H9 (cell line): ENCODE data around the gene FBXO21. TPM values are rescaled to one million over a fixed set of nuclear protein-coding genes. Genes with fewer than 3 reads are reported as not detected.
A peak's percentile ranks its signal among the peaks of the same experiment; 100 is the strongest.

Experiments
- DNase-seq: peaks from one replicate; pipeline ENCODE4 v3.0.0-alpha.2; 2017
- H2AFZ ChIP-seq: one replicate; pipeline ENCODE4 v1.6.1; 2013; ENCODE audit warnings: mild to moderate bottlenecking, low read length, control low read depth, moderate library complexity
- H2AK5ac ChIP-seq: 2 replicates; pipeline ENCODE4 v1.6.1; 2013; ENCODE audit warnings: low read length, control low read depth, mixed read lengths; ENCODE audit not compliant: insufficient read length
- H2BK120ac ChIP-seq: one replicate; pipeline ENCODE4 v1.6.1; 2013; ENCODE audit warnings: low read depth, mild to moderate bottlenecking, low read length, control low read depth, inconsistent platforms; ENCODE audit not compliant: poor library complexity, severe bottlenecking
- H2BK12ac ChIP-seq: 2 replicates; pipeline ENCODE4 v1.6.1; 2013; ENCODE audit warnings: low read length, control low read depth, mixed read lengths, low read depth; ENCODE audit not compliant: insufficient read length
- H2BK15ac ChIP-seq: 2 replicates; pipeline ENCODE4 v1.6.1; 2013; ENCODE audit warnings: low read depth, low read length, control low read depth
- H2BK20ac ChIP-seq: one replicate; pipeline ENCODE4 v1.6.1; 2013; ENCODE audit warnings: low read depth, mild to moderate bottlenecking, low read length, control low read depth, inconsistent platforms; ENCODE audit not compliant: poor library complexity, severe bottlenecking
- H2BK5ac ChIP-seq: 2 replicates; pipeline ENCODE4 v1.6.1; 2013; ENCODE audit warnings: low read length, control low read depth, mixed read lengths; ENCODE audit not compliant: insufficient read length
- H3K14ac ChIP-seq: 2 replicates; pipeline ENCODE4 v1.6.1; 2013; ENCODE audit warnings: low read length, control low read depth; ENCODE audit not compliant: insufficient read depth
- H3K18ac ChIP-seq: 2 replicates; pipeline ENCODE4 v1.6.1; 2013; ENCODE audit warnings: low read depth, mild to moderate bottlenecking, mixed read lengths, low read length, control low read depth; ENCODE audit not compliant: insufficient read length
- H3K23ac ChIP-seq: 2 replicates; pipeline ENCODE4 v1.6.1; 2013; ENCODE audit warnings: low read length, control low read depth, mixed read lengths, low read depth; ENCODE audit not compliant: insufficient read length
- H3K23me2 ChIP-seq: 2 replicates; pipeline ENCODE4 v1.6.1; 2013; ENCODE audit warnings: low read depth, mild to moderate bottlenecking, mixed read lengths, low read length, control low read depth; ENCODE audit not compliant: insufficient read length, poor library complexity, severe bottlenecking
- H3K27ac ChIP-seq: 2 replicates; pipeline ENCODE4 v1.5.1; 2013; ENCODE audit warnings: low read length, control low read depth, mixed read lengths, low read depth; ENCODE audit not compliant: insufficient read length
- H3K27me3 ChIP-seq: 2 replicates; pipeline ENCODE4 v1.6.1; 2013; ENCODE audit warnings: low read length, control low read depth, inconsistent platforms; ENCODE audit not compliant: insufficient read depth
- H3K4ac ChIP-seq: 2 replicates; pipeline ENCODE4 v1.6.1; 2013; ENCODE audit warnings: low read depth, mild to moderate bottlenecking, control low read depth, inconsistent platforms, low read length, moderate library complexity
- H3K4me1 ChIP-seq: 2 replicates; pipeline ENCODE4 v1.6.1; 2013; ENCODE audit warnings: low read length, control low read depth, inconsistent platforms; ENCODE audit not compliant: insufficient read depth
- H3K4me2 ChIP-seq: 2 replicates; pipeline ENCODE4 v1.6.1; 2013; ENCODE audit warnings: low read length, control low read depth, mixed read lengths; ENCODE audit not compliant: insufficient read length, insufficient read depth
- H3K56ac ChIP-seq: 2 replicates; pipeline ENCODE4 v1.6.1; 2013; ENCODE audit warnings: low read depth, mild to moderate bottlenecking, mixed read lengths, low read length, control low read depth; ENCODE audit not compliant: insufficient read length
- H3K79me1 ChIP-seq: 2 replicates; pipeline ENCODE4 v1.6.1; 2013; ENCODE audit warnings: low read depth, mild to moderate bottlenecking, moderate library complexity, low read length, control low read depth, inconsistent platforms; ENCODE audit not compliant: insufficient read depth, poor library complexity, severe bottlenecking
- H3K79me2 ChIP-seq: 2 replicates; pipeline ENCODE4 v1.6.1; 2013; ENCODE audit warnings: low read length, control low read depth, inconsistent platforms; ENCODE audit not compliant: insufficient read depth
- H3K9ac ChIP-seq: 2 replicates; pipeline ENCODE4 v1.6.1; 2013; ENCODE audit warnings: low read length, control low read depth, mixed read lengths; ENCODE audit not compliant: insufficient read length; ENCODE audit errors: extremely low read depth
- H3K9me3 ChIP-seq: one replicate; pipeline ENCODE4 v1.6.1; 2013; ENCODE audit warnings: low read depth, low read length, inconsistent platforms; ENCODE audit not compliant: control insufficient read depth
- H3T11ph ChIP-seq: one replicate; pipeline ENCODE4 v1.6.1; 2013; ENCODE audit warnings: mild to moderate bottlenecking, low read length, control low read depth, inconsistent platforms
- H4K20me1 ChIP-seq: one replicate; pipeline ENCODE4 v1.6.1; 2013; ENCODE audit not compliant: control insufficient read depth, insufficient read length, insufficient read depth
- H4K5ac ChIP-seq: 2 replicates; pipeline ENCODE4 v1.6.1; 2013; ENCODE audit warnings: low read depth, mild to moderate bottlenecking, mixed read lengths, low read length, control low read depth; ENCODE audit not compliant: insufficient read length
- H4K8ac ChIP-seq: replicated peaks from 2 replicates; pipeline ENCODE4 v1.6.1; 2013; ENCODE audit warnings: low read length, control low read depth, mixed read lengths, low read depth; ENCODE audit not compliant: insufficient read length
- H4K91ac ChIP-seq: 2 replicates; pipeline ENCODE4 v1.6.1; 2013; ENCODE audit warnings: low read depth, mild to moderate bottlenecking, moderate library complexity, mixed read lengths, low read length, control low read depth; ENCODE audit not compliant: insufficient read length
- H3K27ac Mint-ChIP-seq, 3 experiments: 2 replicates in 2 of 3; 3 replicates in 1 of 3; pipeline ENCODE4 v1.8.0; 2020 to 2021; ENCODE audit warnings: mixed read lengths in 3 of 3, mild to moderate bottlenecking in 1 of 3, moderate library complexity in 1 of 3
- H3K27me3 Mint-ChIP-seq: 2 replicates; pipeline ENCODE4 v1.8.0; 2021; ENCODE audit warnings: low read depth, mild to moderate bottlenecking, moderate library complexity, mixed read lengths
- H3K36me3 Mint-ChIP-seq, 3 experiments: 2 replicates in 2 of 3; 3 replicates in 1 of 3; pipeline ENCODE4 v1.8.0; 2020 to 2021; ENCODE audit warnings: low read depth in 3 of 3, mixed read lengths in 3 of 3; ENCODE audit not compliant: insufficient read depth in 1 of 3
- H3K4me1 Mint-ChIP-seq, 2 experiments: 2 replicates each; pipeline ENCODE4 v1.8.0; 2020; ENCODE audit warnings: mixed read lengths in 2 of 2
- H3K4me3 Mint-ChIP-seq, 2 experiments: 2 replicates in 1 of 2; 3 replicates in 1 of 2; pipeline ENCODE4 v1.8.0; 2020 to 2021; ENCODE audit warnings: mild to moderate bottlenecking in 2 of 2, mixed read lengths in 2 of 2, moderate library complexity in 1 of 2
- H3K9me3 Mint-ChIP-seq, 2 experiments: 2 replicates in 1 of 2; 3 replicates in 1 of 2; pipeline ENCODE4 v1.8.0; 2020; ENCODE audit warnings: mild to moderate bottlenecking in 2 of 2, mixed read lengths in 2 of 2, moderate library complexity in 1 of 2
- WGBS: extraction: QIAGEN DNeasy Blood & Tissue Kit; methylation state at CpG from one replicate; pipeline ENCODE4 v1.1.7; 2013; ENCODE audit warnings: missing lambda C conversion rate, low lambda C conversion rate, mixed read lengths; ENCODE audit not compliant: insufficient read length; ENCODE audit errors: extremely low coverage; 5-methylcytosine and 5-hydroxymethylcytosine counted together
- total RNA-seq: library from RNA; stranded (reverse); gene quantifications from 2 replicates; pipeline ENCODE4 v1.2.1, GENCODE V29; 2021
- TF ChIP-seq, protein P1 (sequence below): fragments of 200-600 bp; sonication (generic); conservative IDR thresholded peaks from 3 replicates; pipeline ENCODE4 v1.8.0; 2021; ENCODE audit warnings: antibody characterized with exemption, mild to moderate bottlenecking

Gene FBXO21
- total RNA-seq, 1 experiment from 2014 or later, result 58.6 TPM

DNA sequence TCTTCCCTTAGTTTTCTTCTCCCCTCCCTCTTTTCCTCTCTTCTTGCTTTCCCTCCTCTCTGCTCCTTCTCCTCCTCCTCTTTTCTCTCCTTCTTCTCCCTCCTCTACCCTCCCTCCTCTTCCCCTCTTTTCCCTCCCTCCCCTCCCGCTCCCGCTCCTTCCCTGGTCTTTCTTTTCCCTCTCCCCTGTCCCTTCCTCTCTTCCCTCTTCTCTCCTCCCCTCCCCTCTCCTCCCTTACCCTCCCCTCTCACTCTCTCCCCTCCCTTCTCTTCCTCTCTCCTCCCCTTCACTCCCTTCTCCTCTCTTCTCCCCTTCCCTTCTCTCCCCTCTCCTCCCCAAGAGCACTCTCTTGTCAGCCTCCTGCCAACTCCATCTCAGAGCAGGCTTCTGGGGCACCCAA, 17.4 kb upstream of the FBXO21 start:
- Histone ChIP-seq H3K79me2 (no peaks in the 10 kb centered on the region), H2BK12ac (no peak overlapping the region), H3K4ac (no peak overlapping the region), H2AFZ (no peak overlapping the region), H2BK20ac (no peak overlapping the region), H3K4me2 (no peak overlapping the region), H3K27ac (no peak overlapping the region), H4K5ac (no peak overlapping the region), H3K9me3 (no peaks in the 10 kb centered on the region), H3K27me3 (no peaks in the 10 kb centered on the region), H4K91ac (no peak overlapping the region), H3K14ac (no peak overlapping the region), H3K56ac (no peak overlapping the region), H2BK15ac (no peak overlapping the region), H3K4me1 (no peaks in the 10 kb centered on the region; the same call in 1 of the 2 replicates), H3K23me2 (no peaks in the 10 kb centered on the region), H3K9ac (no peak overlapping the region), H3K79me1 (no peaks in the 10 kb centered on the region), H4K20me1 (no peaks in the 10 kb centered on the region), H3K23ac (no peak overlapping the region), H3K18ac (no peak overlapping the region), H2BK120ac (no peak overlapping the region), H4K8ac (no peak overlapping the region), H3T11ph (no peak overlapping the region), H2BK5ac (no peak overlapping the region), H2AK5ac (no peak overlapping the region)
- H3K27ac Mint-ChIP-seq, result no peak overlapping the region; a peak in 1 of 7 replicates
- H3K27me3 Mint-ChIP-seq, result peaks cover 6% of the 10 kb centered on the region
- H3K4me3 Mint-ChIP-seq, result peak overlapping the region in 1 of 2 experiments; percentile 53; a peak in 1 of 5 replicates
- no peak for DNase-seq
- H3K4me1 Mint-ChIP-seq, result peaks cover 7 to 23% of the 10 kb centered on the region in 2 experiments
- no peaks in the 10 kb centered on the region for H3K9me3 Mint-ChIP-seq
- TF ChIP-seq, protein P1, sequence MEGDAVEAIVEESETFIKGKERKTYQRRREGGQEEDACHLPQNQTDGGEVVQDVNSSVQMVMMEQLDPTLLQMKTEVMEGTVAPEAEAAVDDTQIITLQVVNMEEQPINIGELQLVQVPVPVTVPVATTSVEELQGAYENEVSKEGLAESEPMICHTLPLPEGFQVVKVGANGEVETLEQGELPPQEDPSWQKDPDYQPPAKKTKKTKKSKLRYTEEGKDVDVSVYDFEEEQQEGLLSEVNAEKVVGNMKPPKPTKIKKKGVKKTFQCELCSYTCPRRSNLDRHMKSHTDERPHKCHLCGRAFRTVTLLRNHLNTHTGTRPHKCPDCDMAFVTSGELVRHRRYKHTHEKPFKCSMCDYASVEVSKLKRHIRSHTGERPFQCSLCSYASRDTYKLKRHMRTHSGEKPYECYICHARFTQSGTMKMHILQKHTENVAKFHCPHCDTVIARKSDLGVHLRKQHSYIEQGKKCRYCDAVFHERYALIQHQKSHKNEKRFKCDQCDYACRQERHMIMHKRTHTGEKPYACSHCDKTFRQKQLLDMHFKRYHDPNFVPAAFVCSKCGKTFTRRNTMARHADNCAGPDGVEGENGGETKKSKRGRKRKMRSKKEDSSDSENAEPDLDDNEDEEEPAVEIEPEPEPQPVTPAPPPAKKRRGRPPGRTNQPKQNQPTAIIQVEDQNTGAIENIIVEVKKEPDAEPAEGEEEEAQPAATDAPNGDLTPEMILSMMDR, result no peak
- no CpG with 5 or more reads among the region's 2 CpGs for WGBS
- no peaks in the 10 kb centered on the region for H3K36me3 Mint-ChIP-seq
